ENCODE data around the gene KDR. TPM values are rescaled to one million over a fixed set of nuclear protein-coding genes. Genes with fewer than 3 reads are reported as not detected.

Gene KDR
- not detected for total RNA-seq

GRCh38 chr4:55125087-55125721 lies at the start of gene KDR:
Gene KDR (minus strand): TSS chr4:55125595. CDS start chr4:55125293, 302 bp downstream.
- Mint-ChIP-seq H3K36me3 (no peaks in the 10 kb centered on the region), H3K4me1 (ENCODE audit: low read depth) (peaks cover 2% of the 10 kb centered on the region), H3K9me3 (no peaks in the 10 kb centered on the region), H3K27ac (no peak within 1 kb of the TSS), H3K4me3 (peak within 1 kb of the TSS; percentile 23), H3K27me3 (peaks cover 35% of the 10 kb centered on the region)
- intact Hi-C loops (cut with micrococcal nuclease) = no loop called here
- DNase-seq = no peak
- ChIA-PET POLR2A (no interaction called here), CTCF (no interaction called here)

DNA sequence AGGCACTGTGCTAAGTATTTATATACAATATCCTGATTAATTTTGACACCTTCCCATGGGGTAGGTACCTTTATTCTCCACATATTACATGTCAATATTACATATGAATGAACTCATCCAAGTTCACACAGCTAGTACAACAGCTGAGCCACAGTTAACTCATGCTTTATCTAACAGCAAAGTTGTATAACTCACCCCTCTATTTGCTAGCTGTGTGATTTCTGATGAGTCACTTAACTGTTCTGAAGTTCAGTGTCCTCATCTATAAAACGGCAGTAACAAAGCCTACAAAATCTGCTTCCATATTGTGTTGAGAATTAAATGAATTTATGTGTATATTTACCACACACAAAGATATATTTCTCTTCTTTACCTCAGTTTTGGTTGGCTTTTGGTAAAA lies 48.2 kb upstream of the KDR start:
- Mint-ChIP-seq H3K36me3 (no peaks in the 10 kb centered on the region), H3K27ac (no peak overlapping the region), H3K4me3 (no peak overlapping the region), H3K4me1 (ENCODE audit: low read depth) (peaks cover 3% of the 10 kb centered on the region), H3K9me3 (no peaks in the 10 kb centered on the region), H3K27me3 (peaks cover 5% of the 10 kb centered on the region)
- intact Hi-C loops (cut with micrococcal nuclease) = no loop called here
- POLR2A ChIA-PET = no interaction called here
- DNase-seq = no peak
- CTCF ChIA-PET = no interaction called here

DNA sequence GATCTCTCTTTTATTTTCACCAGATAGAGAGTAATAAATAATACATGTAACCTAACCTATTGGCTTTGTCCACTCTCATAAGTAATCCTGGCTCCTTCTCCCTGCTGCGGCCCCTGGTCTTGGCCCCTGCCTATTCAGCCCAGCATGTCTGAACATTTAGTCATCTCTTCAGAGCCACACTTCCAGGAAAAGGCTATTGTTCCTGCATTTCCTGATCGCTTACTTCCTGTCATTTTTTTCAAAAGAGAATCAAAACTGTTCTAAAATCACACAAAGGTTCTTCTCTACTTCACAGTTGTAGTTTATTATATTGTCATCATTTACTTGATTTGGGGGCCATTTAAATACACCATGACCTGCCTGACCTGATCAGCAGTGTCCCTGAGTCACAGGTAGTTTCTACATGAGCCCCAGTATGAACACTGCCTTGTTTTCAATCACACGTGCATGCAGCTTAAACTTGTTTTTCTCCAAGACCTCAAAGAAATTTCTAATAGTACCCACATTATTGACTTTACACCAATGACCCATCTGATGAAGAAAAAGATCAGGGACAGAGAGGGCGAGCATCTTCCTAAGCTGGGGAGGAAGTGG lies 47.4 kb upstream of the KDR start:
- Mint-ChIP-seq H3K9me3 (no peaks in the 10 kb centered on the region), H3K36me3 (no peaks in the 10 kb centered on the region), H3K4me3 (no peak overlapping the region), H3K4me1 (ENCODE audit: low read depth) (peaks cover 3% of the 10 kb centered on the region), H3K27me3 (peaks cover 5% of the 10 kb centered on the region), H3K27ac (no peak overlapping the region)
- DNase-seq = no peak
- ChIA-PET POLR2A (no interaction called here), CTCF (no interaction called here)
- intact Hi-C loops (cut with micrococcal nuclease) = no loop called here

DNA sequence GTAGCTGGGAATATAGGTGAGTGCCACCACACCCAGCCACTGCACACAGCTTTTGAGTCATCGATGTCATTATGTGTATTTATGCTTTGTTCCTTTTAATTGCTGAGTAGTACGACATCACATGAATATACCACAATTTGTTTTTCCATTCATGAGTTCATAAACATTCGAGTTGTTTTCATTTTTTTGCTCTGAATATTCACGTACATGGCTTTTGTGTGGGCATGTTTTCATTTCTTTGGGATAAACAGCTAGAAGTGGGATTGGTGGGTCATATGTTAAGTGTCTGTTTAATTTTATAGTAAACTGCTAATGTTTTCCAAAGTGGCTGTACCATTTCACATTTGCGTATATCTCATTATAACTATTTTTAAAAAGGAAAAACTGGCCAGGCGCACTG lies 45.1 kb upstream of the KDR start:
- H3K9me3 Mint-ChIP-seq = peaks cover 2% of the 10 kb centered on the region
- intact Hi-C loops (cut with micrococcal nuclease) = no loop called here
- no peaks in the 10 kb centered on the region for H3K36me3 Mint-ChIP-seq
- H3K27me3 Mint-ChIP-seq = peaks cover 5% of the 10 kb centered on the region
- DNase-seq = no peak
- no peak overlapping the region for H3K27ac Mint-ChIP-seq
- ChIA-PET POLR2A (no interaction called here), CTCF (no interaction called here)
- no peaks in the 10 kb centered on the region for H3K4me1 Mint-ChIP-seq (ENCODE audit: low read depth)
- H3K4me3 Mint-ChIP-seq = no peak overlapping the region

DNA sequence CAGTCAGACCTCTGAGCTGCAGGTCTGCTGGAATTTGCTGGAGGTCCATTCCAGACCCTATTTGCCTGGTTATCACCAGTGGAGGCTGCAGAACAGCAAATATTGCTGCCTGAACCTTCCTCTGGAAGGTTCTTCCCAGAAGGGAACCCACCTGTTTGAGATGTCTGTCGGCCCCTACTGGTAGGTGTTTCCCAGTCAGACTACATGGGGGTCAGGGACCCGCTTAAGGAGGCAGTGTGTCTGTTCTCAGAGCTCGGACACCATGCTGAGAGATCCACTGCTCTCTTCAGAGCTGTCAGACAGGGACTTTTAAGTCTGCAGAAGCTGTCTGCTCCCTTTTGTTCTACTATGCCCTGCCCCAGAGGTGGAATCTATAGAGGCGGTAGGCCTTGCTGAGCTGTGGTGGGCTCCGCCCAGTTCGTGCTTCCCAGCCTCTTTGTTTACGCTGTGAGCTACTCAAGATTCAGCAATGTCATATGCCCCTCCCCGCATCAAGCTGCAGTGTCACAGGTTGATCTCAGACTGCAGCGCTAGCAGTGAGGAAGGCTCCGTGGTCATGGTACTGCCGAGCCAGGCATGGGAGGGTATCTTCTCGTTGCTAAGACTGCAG lies 44.1 kb upstream of the KDR start:
- Mint-ChIP-seq H3K9me3 (peaks cover 3% of the 10 kb centered on the region), H3K27me3 (peaks cover 5% of the 10 kb centered on the region), H3K4me1 (ENCODE audit: low read depth) (no peaks in the 10 kb centered on the region), H3K4me3 (no peak overlapping the region), H3K27ac (no peak overlapping the region), H3K36me3 (no peaks in the 10 kb centered on the region)
- POLR2A ChIA-PET = no interaction called here
- no peak for DNase-seq
- CTCF ChIA-PET = no interaction called here
- intact Hi-C loops (cut with micrococcal nuclease) = no loop called here

DNA sequence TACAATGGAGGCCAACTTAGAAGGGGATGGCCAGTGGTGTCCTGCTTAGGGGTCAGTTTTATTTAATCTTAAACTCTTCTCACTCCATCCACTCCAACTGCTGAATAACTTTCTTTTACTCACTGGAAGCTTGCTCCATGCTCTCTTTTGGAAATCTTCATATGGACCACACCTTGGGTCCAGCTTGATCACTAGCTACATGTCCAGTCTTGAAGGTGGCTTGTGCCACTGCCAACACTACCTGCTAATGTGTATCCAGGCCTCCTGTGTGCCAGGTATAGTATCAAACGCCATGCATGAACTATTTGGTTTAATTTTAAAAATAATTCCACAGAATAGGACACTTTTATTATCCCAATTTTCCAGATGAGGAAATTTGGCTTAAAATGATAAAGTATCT lies 37.0 kb upstream of the KDR start:
- peaks cover 3% of the 10 kb centered on the region for H3K9me3 Mint-ChIP-seq

DNA sequence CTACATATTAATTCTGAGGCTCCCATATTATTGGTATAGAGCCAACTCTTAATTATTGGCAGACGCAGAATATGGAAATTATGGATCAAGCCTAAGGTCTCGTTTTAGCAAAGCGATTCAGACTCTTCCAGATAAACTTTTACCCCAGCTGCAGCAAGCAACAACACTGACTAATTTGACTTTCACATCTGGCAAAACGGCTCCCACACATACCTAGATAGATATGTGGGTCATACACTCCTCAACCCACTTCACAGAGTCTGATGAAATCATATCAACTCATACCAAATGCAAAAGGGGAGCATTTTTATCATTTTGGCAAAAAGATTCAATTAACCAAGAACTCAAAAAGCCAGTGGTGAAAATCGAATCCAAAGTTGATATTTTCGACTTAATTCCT lies 36.3 kb upstream of the KDR start:
- intact Hi-C loops (cut with micrococcal nuclease) = no loop called here
- H3K27ac Mint-ChIP-seq = no peak overlapping the region
- H3K9me3 Mint-ChIP-seq = peaks cover 3% of the 10 kb centered on the region
- H3K4me1 Mint-ChIP-seq (ENCODE audit: low read depth) = peaks cover 2% of the 10 kb centered on the region
- ChIA-PET CTCF (no interaction called here), POLR2A (no interaction called here)
- H3K36me3 Mint-ChIP-seq = no peaks in the 10 kb centered on the region
- no peak for DNase-seq
- H3K27me3 Mint-ChIP-seq = peaks cover 16% of the 10 kb centered on the region
- H3K4me3 Mint-ChIP-seq = no peak overlapping the region

More for the DNA sequence above, 37.0 kb upstream of the KDR start:
- ChIA-PET POLR2A (no interaction called here), CTCF (no interaction called here)
- Mint-ChIP-seq H3K4me3 (no peak overlapping the region), H3K4me1 (ENCODE audit: low read depth) (peaks cover 2% of the 10 kb centered on the region), H3K27me3 (peaks cover 13% of the 10 kb centered on the region), H3K27ac (no peak overlapping the region), H3K36me3 (no peaks in the 10 kb centered on the region)
- DNase-seq = no peak
- intact Hi-C loops (cut with micrococcal nuclease) = no loop called here

DNA sequence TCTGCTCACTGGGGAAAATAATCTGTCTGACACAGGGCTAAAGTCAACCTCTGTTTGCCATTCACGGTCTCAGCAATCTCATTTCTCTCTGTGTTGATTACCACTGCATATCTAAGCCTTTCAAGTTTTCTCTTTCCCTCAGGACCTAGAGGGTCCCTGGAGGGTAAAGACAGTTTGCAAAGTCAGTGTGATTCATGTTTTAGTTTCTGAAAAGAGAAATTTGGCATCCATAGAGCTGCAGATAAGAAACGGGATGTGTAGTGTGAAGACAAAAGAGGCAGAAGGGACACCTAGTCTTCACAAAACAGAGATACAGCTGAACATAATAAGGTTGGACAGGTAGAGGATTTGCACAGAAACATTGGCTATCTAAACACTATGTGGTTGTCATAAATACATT lies 34.5 kb upstream of the KDR start:
- peaks cover 2% of the 10 kb centered on the region for H3K4me1 Mint-ChIP-seq (ENCODE audit: low read depth)
- no peak for DNase-seq
- ChIA-PET POLR2A (interaction anchor here (0.6 kb wide), 1 partner anchor 15 kb away, joined by 3 read pairs; no protein-coding TSS in a partner anchor), CTCF (interaction anchor here (1.2 kb wide), 1 partner anchor 27 kb away, joined by 3 read pairs; no protein-coding TSS in a partner anchor)
- intact Hi-C loops (cut with micrococcal nuclease) = no loop called here
- H3K9me3 Mint-ChIP-seq = no peaks in the 10 kb centered on the region
- no peak overlapping the region for H3K4me3 Mint-ChIP-seq
- peaks cover 18% of the 10 kb centered on the region for H3K27me3 Mint-ChIP-seq
- H3K36me3 Mint-ChIP-seq = no peaks in the 10 kb centered on the region
- no peak overlapping the region for H3K27ac Mint-ChIP-seq

DNA sequence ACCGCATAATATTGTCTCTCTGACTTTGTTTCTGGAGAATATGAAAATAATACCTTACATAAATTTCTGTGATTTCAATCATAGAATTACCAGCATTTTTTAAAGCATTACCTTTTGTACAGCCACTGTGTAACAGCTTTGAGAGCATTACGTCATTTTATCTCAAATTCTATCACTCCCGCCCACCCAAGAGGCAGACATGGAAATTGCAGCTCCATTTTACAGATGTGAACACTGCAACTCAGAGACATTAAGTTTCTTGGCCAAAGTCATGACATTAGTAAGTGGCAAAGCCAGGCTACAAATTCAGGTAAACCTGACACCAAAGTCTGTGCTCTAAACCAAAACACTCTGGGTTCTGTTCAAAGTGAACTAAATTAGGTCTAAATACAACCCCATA lies 33.6 kb upstream of the KDR start:
- ChIA-PET POLR2A (no interaction called here), CTCF (no interaction called here)
- Mint-ChIP-seq H3K27ac (no peak overlapping the region), H3K4me3 (no peak overlapping the region), H3K4me1 (ENCODE audit: low read depth) (peaks cover 2% of the 10 kb centered on the region), H3K9me3 (no peaks in the 10 kb centered on the region), H3K27me3 (peaks cover 20% of the 10 kb centered on the region), H3K36me3 (no peaks in the 10 kb centered on the region)
- DNase-seq = no peak
- intact Hi-C loops (cut with micrococcal nuclease) = no loop called here

GRCh38 chr4:55157559-55158277 lies 32.3 kb upstream of the KDR start:
- Mint-ChIP-seq H3K36me3 (no peaks in the 10 kb centered on the region), H3K4me1 (ENCODE audit: low read depth) (peaks cover 2% of the 10 kb centered on the region), H3K27ac (no peak overlapping the region), H3K27me3 (peaks cover 22% of the 10 kb centered on the region), H3K4me3 (no peak overlapping the region), H3K9me3 (peaks cover 3% of the 10 kb centered on the region)
- no peak for DNase-seq
- CTCF ChIA-PET = no interaction called here
- intact Hi-C loops (cut with micrococcal nuclease) = no loop called here
- POLR2A ChIA-PET = no interaction called here

GRCh38 chr4:55154933-55155332 lies 29.5 kb upstream of the KDR start:
- Mint-ChIP-seq H3K27me3 (peaks cover 16% of the 10 kb centered on the region), H3K27ac (no peak overlapping the region), H3K4me3 (no peak overlapping the region), H3K36me3 (no peaks in the 10 kb centered on the region), H3K4me1 (ENCODE audit: low read depth) (peaks cover 2% of the 10 kb centered on the region), H3K9me3 (peaks cover 3% of the 10 kb centered on the region)
- intact Hi-C loops (cut with micrococcal nuclease) = no loop called here
- ChIA-PET CTCF (no interaction called here), POLR2A (no interaction called here)
- DNase-seq = no peak

DNA sequence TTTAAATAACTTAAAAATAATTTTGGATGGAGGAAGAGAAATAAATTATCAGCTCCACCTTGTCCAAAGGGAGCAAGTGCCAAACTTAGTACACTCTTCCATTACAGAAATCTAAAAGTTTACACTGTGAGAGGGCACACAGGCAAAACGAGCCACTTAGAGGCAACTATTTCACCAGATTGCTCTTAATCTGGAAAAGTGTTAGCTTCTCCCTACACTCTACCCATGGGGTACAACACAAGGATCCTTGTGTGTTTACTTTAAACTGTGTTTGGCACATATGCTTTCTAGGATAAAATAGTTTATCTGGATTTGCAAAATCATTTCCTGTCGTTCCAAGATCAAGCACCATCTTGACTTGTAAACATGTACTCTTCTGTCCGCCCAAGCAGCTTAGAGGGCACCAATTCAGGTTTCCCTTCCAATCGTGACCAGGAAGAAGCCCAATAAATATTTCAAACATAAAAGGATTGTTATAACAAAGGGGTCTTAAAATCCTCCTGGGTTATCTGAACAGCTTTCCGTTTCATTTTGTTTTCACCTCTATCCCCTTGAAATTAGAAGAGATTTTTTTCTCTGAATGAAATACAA lies 29.0 kb upstream of the KDR start:
- no peak for DNase-seq
- no peak overlapping the region for H3K4me3 Mint-ChIP-seq
- H3K4me1 Mint-ChIP-seq (ENCODE audit: low read depth) = peaks cover 2% of the 10 kb centered on the region
- H3K27me3 Mint-ChIP-seq = peaks cover 13% of the 10 kb centered on the region
- no peak overlapping the region for H3K27ac Mint-ChIP-seq
- intact Hi-C loops (cut with micrococcal nuclease) = no loop called here
- CTCF ChIA-PET = no interaction called here
- POLR2A ChIA-PET = no interaction called here
- peaks cover 3% of the 10 kb centered on the region for H3K9me3 Mint-ChIP-seq
- H3K36me3 Mint-ChIP-seq = no peaks in the 10 kb centered on the region

Data from activated CD4-positive, alpha-beta memory T cell treated with anti-CD3 and anti-CD28 coated beads for 36 hours (primary cell).